HepG2 (cell line): ENCODE results near the gene SPNS2. TPM values are rescaled to one million over a fixed set of nuclear protein-coding genes. Genes with fewer than 3 reads are reported as not detected.

ENCODE experiments used
- DBP ChIP-seq: sonication (generic); formaldehyde crosslinking; IDR thresholded peaks from 2 replicates; pipeline ENCODE4 v1.4.0; 2020; ENCODE audit warnings: missing genetic modification reagents; ENCODE audit errors: not compliant biosample characterization
- DZIP1 ChIP-seq: sonication (generic); formaldehyde crosslinking; IDR thresholded peaks from 2 replicates; pipeline ENCODE4 v1.5.0; 2020; ENCODE audit warnings: mild to moderate bottlenecking, missing genetic modification reagents
- E2F5 ChIP-seq: sonication (generic); formaldehyde crosslinking; conservative IDR thresholded peaks from 2 replicates; pipeline ENCODE4 v1.4.0; 2020; ENCODE audit warnings: missing genetic modification reagents
- HOMEZ ChIP-seq: IDR thresholded peaks from 2 replicates; pipeline ENCODE4 v1.6.1; 2016; ENCODE audit warnings: low read depth
- MEIS2 ChIP-seq: sonication (generic); formaldehyde crosslinking; IDR thresholded peaks from 2 replicates; pipeline ENCODE4 v1.9.0; 2021; ENCODE audit warnings: mild to moderate bottlenecking, missing genetic modification reagents
- NR2F1 ChIP-seq, 2 experiments: fragments of 450-650 bp in 1 of 2; formaldehyde crosslinking in 1 of 2; IDR thresholded peaks; 2 replicates each; pipeline versions ENCODE4 v1.5.0 to v1.6.1; 2016 to 2020; ENCODE audit warnings: mild to moderate bottlenecking in 1 of 2, missing compliant biosample characterization in 1 of 2, missing genetic modification reagents in 1 of 2, moderate library complexity in 1 of 2
- SOX6 ChIP-seq, 2 experiments: fragments of 450-650 bp in 1 of 2; sonication (generic) in 1 of 2; formaldehyde crosslinking in 1 of 2; IDR thresholded peaks; 2 replicates each; pipeline versions ENCODE4 v1.4.0 to v1.6.1; 2017 to 2020; ENCODE audit warnings: antibody characterized with exemption in 1 of 2, mild to moderate bottlenecking in 1 of 2, missing genetic modification reagents in 1 of 2
- ZBTB25 ChIP-seq: IDR thresholded peaks from 2 replicates; pipeline ENCODE4 v1.6.1; 2018; ENCODE audit warnings: missing genetic modification reagents
- ZBTB39 ChIP-seq: sonication (generic); formaldehyde crosslinking; IDR thresholded peaks from 2 replicates; pipeline ENCODE4 v1.5.0; 2020; ENCODE audit warnings: missing genetic modification reagents
- ZFAT ChIP-seq: sonication (generic); formaldehyde crosslinking; conservative IDR thresholded peaks from 2 replicates; pipeline ENCODE4 v1.8.1; 2023; ENCODE audit warnings: missing genetic modification reagents, inconsistent platforms
- ZFP37 ChIP-seq: sonication (generic); formaldehyde crosslinking; IDR thresholded peaks from 2 replicates; pipeline ENCODE4 v1.4.0; 2020; ENCODE audit warnings: missing genetic modification reagents, borderline replicate concordance
- ZNF205 ChIP-seq: IDR thresholded peaks from 2 replicates; pipeline ENCODE4 v1.6.1; 2018; ENCODE audit warnings: missing biosample characterization, missing genetic modification reagents
- ZNF512 ChIP-seq: sonication (generic); formaldehyde crosslinking; IDR thresholded peaks from 2 replicates; pipeline ENCODE4 v1.4.0; 2020; ENCODE audit warnings: mild to moderate bottlenecking, missing genetic modification reagents
- ZNF572 ChIP-seq: sonication (generic); formaldehyde crosslinking; IDR thresholded peaks from 2 replicates; pipeline ENCODE4 v1.5.1; 2020; ENCODE audit warnings: mild to moderate bottlenecking, missing genetic modification reagents
- ZNF777 ChIP-seq: sonication (generic); formaldehyde crosslinking; IDR thresholded peaks from 2 replicates; pipeline ENCODE4 v1.4.0; 2020; ENCODE audit warnings: missing genetic modification reagents
- polyA plus RNA-seq, 8 experiments: library from polyadenylated mRNA; depleted of rRNA in 3 of 8; stranded (reverse) in 7 of 8; unstranded in 1 of 8; fragments of >200 nt; fragmentation: Illumina TruSeq in 4 of 8; extraction: Trizol in 4 of 8; gene quantifications; 2 replicates each; pipeline versions ENCODE4 v1.2.1 to v1.2.3, GENCODE V29; 2011 to 2016; ENCODE audit warnings: low read depth in 4 of 8, missing spikeins in 1 of 8, mixed read lengths in 1 of 8; ENCODE audit not compliant: insufficient read depth in 1 of 8
- total RNA-seq, 5 experiments: library from RNA; depleted of rRNA; stranded (reverse); fragments of >200 nt; fragmentation: Illumina TruSeq; extraction: Trizol; gene quantifications; 2 replicates each; pipeline ENCODE4 v1.2.3, GENCODE V29; 2016; ENCODE audit warnings: low read depth in 1 of 5

The SPNS2 gene
- total and polyA plus RNA-seq, 2 of the 13 experiments (the other 11 are each of a cell fraction or from before 2014, with no cell fraction given): 0.01 TPM; not detected in 1

GRCh38 chr17:4480929-4481898 lies 17.5 kb upstream of the SPNS2 start (continued):
- TF ChIP-seq HOMEZ (CRISPR knock-in tag) (no peak), ZNF777 (no peak), ZNF205 (CRISPR knock-in tag) (no peak), ZBTB25 (CRISPR knock-in tag) (no peak), ZFP37 (CRISPR knock-in tag) (no peak), ZNF572 (CRISPR knock-in tag) (0 out of 2 replicates have a peak, but pooled peaks have one; percentile 6), DZIP1 (CRISPR knock-in tag) (no peak), ZBTB39 (CRISPR knock-in tag) (no peak), MEIS2 (CRISPR knock-in tag) (no peak), DBP (no peak), NR2F1 (CRISPR knock-in tag; IDR thresholded peaks at IDR 0.05) (0 out of 4 replicates have a peak, but pooled peaks of 1 of the 2 experiments have one; percentile 27), SOX6 (IDR thresholded peaks at IDR 0.05) (no peak), SOX6 (CRISPR knock-in tag; IDR thresholded peaks at IDR 0.05) (peak; percentile 66; the same call in 1 of the 2 replicates), ZFAT (CRISPR knock-in tag) (no peak), ZNF512 (CRISPR knock-in tag) (0 out of 2 replicates have a peak, but pooled peaks have one; percentile 48), E2F5 (CRISPR knock-in tag) (no peak)
